ACC112 (cell line): ENCODE measurements around the gene FXYD6.

Experiments used
- H2AFZ ChIP-seq: fragments of 200-600 bp; sonication (generic); one replicate; pipeline ENCODE4 v1.6.0; 2017; ENCODE audit warnings: antibody characterized with exemption, low read length; ENCODE audit not compliant: unreplicated experiment
- H3K27ac ChIP-seq: fragments of 200-600 bp; sonication (generic); 2 replicates; pipeline ENCODE4 v1.5.1; 2014; ENCODE audit warnings: low read depth, mild to moderate bottlenecking, antibody characterized with exemption, low read length, moderate library complexity
- H3K27me3 ChIP-seq: fragments of 200-600 bp; sonication (generic); 2 replicates; pipeline ENCODE4 v1.6.1; 2014; ENCODE audit warnings: mild to moderate bottlenecking, antibody characterized with exemption, low read length, moderate library complexity, mixed read lengths; ENCODE audit not compliant: insufficient read depth
- H3K36me3 ChIP-seq: fragments of 200-600 bp; sonication (generic); 2 replicates; pipeline ENCODE4 v1.6.1; 2016; ENCODE audit warnings: mild to moderate bottlenecking, antibody characterized with exemption, low read length, moderate library complexity, mixed read lengths; ENCODE audit not compliant: insufficient read depth
- H3K4me1 ChIP-seq: fragments of 200-600 bp; sonication (generic); one replicate; pipeline ENCODE4 v1.6.1; 2016; ENCODE audit warnings: low read length, mixed read lengths; ENCODE audit not compliant: insufficient read depth, unreplicated experiment, control insufficient read depth
- H3K4me3 ChIP-seq: fragments of 200-600 bp; sonication (generic); 2 replicates; pipeline ENCODE4 v1.5.1; 2014; ENCODE audit warnings: mild to moderate bottlenecking, low read depth, low read length
- H3K79me2 ChIP-seq: fragments of 200-600 bp; sonication (generic); one replicate; pipeline ENCODE4 v1.6.0; 2016; ENCODE audit warnings: low read length; ENCODE audit not compliant: control insufficient read depth, unreplicated experiment, insufficient read depth

The FXYD6 gene

DNA sequence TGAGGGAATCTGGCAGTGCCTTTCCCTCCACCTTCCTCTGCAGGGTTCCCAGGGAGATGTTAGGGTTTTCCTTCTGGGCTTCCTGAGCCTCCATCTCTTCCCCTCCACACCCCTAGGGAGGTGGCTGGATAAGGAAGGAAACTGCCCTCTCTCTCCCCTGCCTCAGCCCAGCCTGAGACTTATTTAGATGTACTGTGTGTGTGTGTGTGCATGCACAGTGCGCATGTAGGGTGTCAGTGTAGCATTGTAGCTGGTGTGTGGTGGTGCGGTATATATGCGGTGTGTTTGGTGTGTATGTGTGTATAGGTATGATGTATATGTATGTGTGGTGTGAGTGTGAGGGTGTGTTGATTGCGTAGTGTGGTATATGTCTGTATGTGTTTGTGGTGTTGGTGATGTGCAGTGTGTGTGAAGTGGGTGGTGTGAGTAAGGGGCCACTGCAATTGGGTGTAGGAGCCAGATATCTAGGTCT lies 1.5 kb downstream of the FXYD6 start:
- Histone ChIP-seq H3K79me2 (no peaks in the 10 kb centered on the region), H3K4me1 (no peaks in the 10 kb centered on the region), H3K27me3 (peaks cover 93% of the 10 kb centered on the region), H2AFZ (no peak overlapping the region), H3K4me3 (no peak overlapping the region), H3K27ac (no peak overlapping the region), H3K36me3 (no peaks in the 10 kb centered on the region)

DNA sequence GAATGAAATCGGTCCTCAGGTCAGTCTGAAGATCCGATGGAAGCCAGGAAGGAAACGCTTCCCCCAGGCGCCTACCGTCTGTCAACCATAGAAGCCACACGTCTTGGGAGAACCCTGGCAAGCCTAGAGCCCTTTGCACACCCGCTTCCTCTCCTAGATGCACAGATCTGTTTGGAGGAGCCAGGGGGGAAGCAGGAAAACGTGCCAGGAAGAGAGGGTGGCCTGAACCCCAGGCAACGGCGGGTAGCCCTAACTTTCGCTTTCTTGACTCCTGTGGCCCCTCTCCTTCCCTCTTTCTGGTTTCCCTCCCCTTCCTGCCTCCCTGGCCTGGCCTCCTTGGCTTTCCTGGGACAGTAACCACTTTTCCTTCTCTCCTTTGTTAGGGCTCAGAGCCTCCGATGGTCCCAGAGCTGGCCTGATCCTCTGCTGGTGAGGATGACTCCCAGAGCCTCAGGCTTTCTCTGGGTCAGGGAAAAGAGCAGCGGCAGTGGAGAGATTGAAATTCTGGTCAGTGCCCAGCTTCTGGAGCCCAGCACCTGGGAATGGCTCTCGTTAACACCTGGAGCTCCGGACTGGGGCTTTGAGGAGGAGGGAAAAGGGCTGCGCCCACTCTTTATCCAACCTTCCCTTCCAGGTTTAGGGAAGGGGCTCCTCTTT lies 2.1 kb downstream of the FXYD6 start:
- Histone ChIP-seq H3K4me3 (no peak overlapping the region), H3K27ac (no peak overlapping the region), H3K27me3 (peaks cover 88% of the 10 kb centered on the region), H3K4me1 (no peaks in the 10 kb centered on the region), H2AFZ (no peak overlapping the region), H3K36me3 (no peaks in the 10 kb centered on the region), H3K79me2 (no peaks in the 10 kb centered on the region)

DNA sequence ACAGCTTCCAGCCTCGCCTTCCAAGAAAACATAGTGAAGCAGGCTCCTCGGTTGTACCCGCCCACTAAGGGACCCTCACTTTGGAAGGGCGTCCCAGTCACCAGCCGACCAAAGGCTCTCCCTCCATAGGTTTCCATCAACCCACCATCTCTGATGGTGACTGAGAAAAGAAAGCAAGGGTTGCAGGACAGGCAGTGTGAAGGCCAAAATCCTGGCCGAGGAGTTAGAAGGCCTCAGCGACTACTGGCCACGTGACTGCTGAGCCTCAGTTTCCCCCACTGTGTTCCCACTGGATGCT lies 2.7 kb downstream of the FXYD6 start:
- Histone ChIP-seq H3K79me2 (no peaks in the 10 kb centered on the region), H3K4me3 (no peak overlapping the region), H3K36me3 (no peaks in the 10 kb centered on the region), H3K27me3 (peaks cover 88% of the 10 kb centered on the region), H2AFZ (no peak overlapping the region), H3K27ac (no peak overlapping the region), H3K4me1 (no peaks in the 10 kb centered on the region)

DNA sequence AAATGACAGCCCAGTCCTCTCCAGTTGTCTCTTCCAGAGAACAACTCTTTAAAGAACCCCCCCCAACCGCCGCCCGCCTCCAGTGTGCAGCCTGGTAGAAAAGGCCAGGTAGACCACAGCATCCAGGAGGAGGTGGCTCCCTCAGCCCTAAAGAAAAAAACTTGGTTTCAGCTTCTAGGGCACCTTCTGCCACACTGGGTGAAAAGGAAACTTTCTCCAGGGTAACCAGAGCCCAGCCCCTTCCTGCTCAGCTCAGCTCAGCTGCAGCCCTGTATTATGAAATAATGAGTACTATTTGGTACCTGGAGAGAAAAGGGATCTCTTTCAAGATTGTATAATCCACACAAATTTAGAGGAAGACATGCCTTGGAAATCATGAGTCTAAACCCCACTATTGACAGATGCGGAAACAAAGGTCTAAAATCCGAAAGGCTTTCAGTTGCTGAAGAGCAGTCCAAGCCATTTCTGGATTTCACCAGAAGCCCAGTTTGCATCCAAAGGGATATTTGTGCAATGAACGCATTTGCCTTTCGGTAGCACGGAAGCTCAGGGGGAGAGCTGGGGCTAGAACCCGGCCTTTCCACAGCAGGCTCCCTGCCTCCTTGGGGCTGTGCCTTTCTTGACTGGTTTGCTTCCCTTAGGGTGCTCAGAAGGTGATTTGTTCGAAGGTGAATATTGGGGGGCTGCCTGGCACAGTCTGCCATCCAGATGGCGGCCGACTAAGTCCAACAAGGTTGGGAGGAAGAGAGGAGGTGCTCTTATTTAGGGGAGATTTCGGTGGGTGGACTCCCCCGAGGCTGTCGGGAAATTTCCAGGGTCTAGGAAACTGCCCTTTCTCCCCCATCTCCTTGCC lies 3.3 kb downstream of the FXYD6 start:
- H3K36me3 ChIP-seq = no peaks in the 10 kb centered on the region
- no peak overlapping the region for H2AFZ ChIP-seq
- no peak overlapping the region for H3K4me3 ChIP-seq
- H3K4me1 ChIP-seq = no peaks in the 10 kb centered on the region
- H3K79me2 ChIP-seq = no peaks in the 10 kb centered on the region
- no peak overlapping the region for H3K27ac ChIP-seq
- peaks cover 88% of the 10 kb centered on the region for H3K27me3 ChIP-seq

DNA sequence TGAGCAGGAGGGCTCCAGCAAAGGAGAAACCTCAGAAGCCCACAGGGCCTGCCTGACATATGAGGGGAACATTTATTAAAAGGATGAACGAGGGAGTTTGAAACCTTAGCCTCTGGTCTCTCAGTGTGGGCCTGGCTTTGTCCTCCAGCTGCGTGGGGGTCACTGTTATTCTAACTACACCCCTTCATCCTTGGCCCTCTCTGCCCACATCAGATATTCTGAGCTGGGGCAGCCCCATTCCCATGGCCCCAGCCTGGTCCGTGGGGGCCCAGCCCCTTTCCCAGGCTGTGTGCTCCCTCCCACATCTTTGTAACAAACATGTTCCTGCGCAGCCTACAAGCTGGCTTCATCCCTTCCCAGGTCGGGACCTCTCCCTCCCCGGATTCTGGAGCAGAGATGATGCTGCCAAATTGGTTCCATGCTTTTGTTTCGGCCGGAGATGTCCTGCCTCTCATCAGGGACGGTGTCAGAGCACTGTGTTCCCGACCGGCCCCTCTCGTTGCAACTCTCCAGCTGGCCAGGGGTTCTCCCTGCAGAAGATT lies 4.0 kb downstream of the FXYD6 start:
- Histone ChIP-seq H3K4me1 (no peaks in the 10 kb centered on the region), H3K79me2 (no peaks in the 10 kb centered on the region), H3K36me3 (no peaks in the 10 kb centered on the region), H2AFZ (no peak overlapping the region), H3K27ac (no peak overlapping the region), H3K27me3 (peaks cover 88% of the 10 kb centered on the region), H3K4me3 (no peak overlapping the region)

DNA sequence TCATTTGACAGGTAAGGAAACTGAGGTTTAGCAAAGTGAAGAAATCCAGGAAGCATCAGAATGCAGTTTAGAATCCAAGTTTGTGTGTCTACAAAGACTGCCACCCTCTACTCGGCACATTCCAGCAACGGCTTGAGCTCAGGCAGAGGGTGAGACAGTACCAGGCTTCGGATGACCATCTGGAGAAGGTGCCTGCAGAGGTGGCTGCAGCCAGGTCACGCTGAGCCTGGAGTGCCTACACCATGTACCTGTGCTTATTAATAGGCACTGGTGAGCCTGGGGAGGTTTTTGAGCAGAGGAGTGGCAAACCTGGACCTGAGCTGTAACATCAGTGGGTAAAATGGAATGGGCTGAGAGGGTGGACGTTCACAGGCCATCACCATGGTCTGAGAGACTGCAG lies 4.7 kb downstream of the FXYD6 start:
- Histone ChIP-seq H3K27me3 (peaks cover 88% of the 10 kb centered on the region), H3K27ac (no peak overlapping the region), H3K79me2 (no peaks in the 10 kb centered on the region), H2AFZ (no peak overlapping the region), H3K4me3 (no peak overlapping the region), H3K36me3 (no peaks in the 10 kb centered on the region), H3K4me1 (no peaks in the 10 kb centered on the region)

DNA sequence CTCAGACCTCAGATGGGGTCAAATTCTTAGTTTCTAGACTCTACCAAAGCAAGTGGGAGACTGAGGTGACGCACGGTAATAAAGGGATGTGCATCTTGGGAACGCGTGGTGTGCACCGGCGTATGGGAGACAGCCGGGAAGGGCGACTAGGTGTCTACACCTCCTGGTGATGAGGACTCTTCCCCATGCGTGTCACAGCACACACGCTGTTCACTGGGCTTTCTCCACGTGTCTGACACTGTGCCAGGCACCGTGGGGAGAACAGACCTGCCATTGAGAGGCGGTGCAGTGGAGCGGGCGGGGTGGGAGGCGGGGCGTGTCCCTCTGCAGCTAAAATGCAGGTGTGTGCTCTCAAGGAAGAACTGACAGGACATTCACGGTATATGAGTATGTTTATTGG lies 5.3 kb downstream of the FXYD6 start:
- H3K79me2 ChIP-seq = no peaks in the 10 kb centered on the region
- no peak overlapping the region for H3K27ac ChIP-seq
- no peaks in the 10 kb centered on the region for H3K4me1 ChIP-seq
- peaks cover 87% of the 10 kb centered on the region for H3K27me3 ChIP-seq
- H3K36me3 ChIP-seq = no peaks in the 10 kb centered on the region
- no peak overlapping the region for H3K4me3 ChIP-seq
- no peak overlapping the region for H2AFZ ChIP-seq

DNA sequence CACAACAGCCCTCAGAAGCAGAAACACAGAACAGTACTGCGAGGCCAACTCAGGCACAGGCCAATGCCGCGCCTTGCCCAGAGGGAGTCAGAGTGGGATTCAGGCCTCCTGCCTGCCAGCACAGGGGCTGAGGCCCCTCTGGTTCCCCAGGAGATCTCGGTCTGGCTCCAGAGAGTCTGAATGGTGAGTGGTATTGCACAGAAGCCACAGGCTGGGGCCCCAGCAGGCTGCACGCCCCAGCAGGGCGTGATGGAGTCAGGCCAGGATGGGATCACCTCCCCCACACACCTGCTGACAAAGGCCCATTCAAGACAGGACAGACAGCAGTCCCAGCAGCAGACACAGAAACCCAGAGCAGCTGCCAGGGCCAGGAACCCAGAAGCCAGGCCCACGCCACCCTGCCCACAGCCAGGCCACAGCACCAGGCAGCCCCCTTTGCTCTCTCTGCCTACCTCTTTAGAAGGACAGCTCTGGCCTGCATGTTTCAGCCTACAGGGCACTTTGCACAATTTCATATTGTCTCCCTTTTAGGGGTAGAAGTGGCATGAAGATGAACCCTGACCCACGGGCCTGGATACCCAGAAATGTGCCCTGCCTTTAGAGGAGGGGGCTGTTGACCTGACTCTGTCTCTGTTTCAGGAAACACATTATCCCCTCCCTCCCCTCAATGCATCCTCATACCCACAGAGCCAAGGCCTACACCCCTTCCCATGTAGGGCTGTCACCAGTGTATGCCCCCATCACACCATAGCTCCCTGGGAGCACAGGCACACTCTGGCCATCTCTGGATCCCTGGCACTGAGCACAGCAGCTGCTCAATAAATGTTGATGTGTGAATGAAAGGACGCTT lies 6.1 kb downstream of the FXYD6 start:
- no peaks in the 10 kb centered on the region for H3K36me3 ChIP-seq
- H3K79me2 ChIP-seq = no peaks in the 10 kb centered on the region
- no peak overlapping the region for H3K4me3 ChIP-seq
- peaks cover 82% of the 10 kb centered on the region for H3K27me3 ChIP-seq
- no peaks in the 10 kb centered on the region for H3K4me1 ChIP-seq
- no peak overlapping the region for H2AFZ ChIP-seq
- H3K27ac ChIP-seq = no peak overlapping the region

DNA sequence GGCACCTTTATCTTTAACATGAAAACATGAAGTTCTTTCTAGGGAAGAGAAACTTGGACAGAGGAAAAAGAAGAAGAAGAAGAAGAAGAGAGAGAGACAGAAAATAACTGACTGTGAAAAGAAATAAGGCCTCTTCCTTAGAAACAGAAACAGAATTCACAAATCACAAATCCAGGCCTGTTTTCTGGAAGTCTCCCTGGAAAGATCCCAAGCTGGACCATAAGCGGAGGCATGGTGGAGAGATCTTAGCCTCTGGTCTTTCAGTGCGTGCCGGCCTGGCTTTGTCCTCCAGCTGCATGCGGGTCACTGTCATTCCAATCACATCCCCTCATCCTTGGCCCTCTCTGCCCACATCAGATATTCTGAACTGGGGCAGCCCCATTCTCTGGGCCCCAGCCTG lies 6.9 kb downstream of the FXYD6 start:
- H2AFZ ChIP-seq = no peak overlapping the region
- H3K36me3 ChIP-seq = no peaks in the 10 kb centered on the region
- peaks cover 76% of the 10 kb centered on the region for H3K27me3 ChIP-seq
- no peaks in the 10 kb centered on the region for H3K79me2 ChIP-seq
- H3K4me1 ChIP-seq = no peaks in the 10 kb centered on the region
- H3K4me3 ChIP-seq = no peak overlapping the region
- no peak overlapping the region for H3K27ac ChIP-seq

DNA sequence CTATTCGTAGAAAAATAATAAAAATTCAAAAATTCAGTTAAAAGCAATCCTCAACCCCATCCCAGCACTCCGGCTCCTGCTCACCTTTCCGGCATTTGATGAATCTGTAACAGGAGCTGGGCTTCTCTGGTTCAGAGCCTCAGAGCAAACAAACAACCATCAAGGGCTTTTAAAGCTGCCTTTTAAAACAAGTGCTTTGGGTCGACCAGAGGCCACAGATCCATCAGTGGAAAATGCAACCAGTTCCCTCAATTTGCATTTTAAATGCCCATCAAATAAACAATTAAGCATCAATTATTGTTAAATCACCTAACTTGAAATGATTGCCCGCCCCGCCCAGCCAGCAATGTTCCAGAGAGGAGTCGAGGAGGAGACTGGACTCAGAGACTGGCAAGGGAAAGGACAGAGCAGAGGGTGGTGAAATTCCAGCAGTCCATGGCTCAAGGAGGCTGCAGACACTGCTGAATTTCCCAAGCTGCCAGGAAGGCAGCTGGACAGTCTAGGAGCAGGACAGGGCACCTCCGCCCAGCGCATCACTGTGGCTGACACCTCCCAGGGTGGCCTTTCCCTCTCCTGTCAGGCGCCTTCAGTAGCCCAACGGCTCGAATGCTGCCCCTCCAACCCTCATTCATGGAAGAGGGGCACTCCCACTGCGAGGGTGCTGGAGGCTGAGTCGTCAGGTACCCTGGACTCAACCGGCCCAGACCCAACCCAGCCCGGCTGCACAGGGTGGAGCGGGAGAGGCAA lies 7.5 kb downstream of the FXYD6 start:
- Histone ChIP-seq H3K27ac (no peak overlapping the region), H2AFZ (no peak overlapping the region), H3K27me3 (peaks cover 76% of the 10 kb centered on the region), H3K4me3 (no peak overlapping the region), H3K4me1 (no peaks in the 10 kb centered on the region), H3K79me2 (no peaks in the 10 kb centered on the region), H3K36me3 (no peaks in the 10 kb centered on the region)
